Thymus (tissue), 11 donors: ENCODE measurements around the gene TTC7B. TPM values are rescaled to one million over a fixed set of nuclear protein-coding genes. Genes with fewer than 3 reads are reported as not detected.

Source experiments
- DNase-seq, 9 donors: peaks; one replicate each; pipeline ENCODE4 v3.0.0-alpha.2; 2013; ENCODE audit warnings: low spot score in 9 of 9, low read depth in 6 of 9, missing footprints in 1 of 9
- H3K27ac ChIP-seq, 2 donors: one replicate each; pipeline ENCODE4 v1.5.1; 2013; ENCODE audit warnings: control low read depth in 1 of 2, low read depth in 1 of 2, low read length in 1 of 2, mild to moderate bottlenecking in 1 of 2, moderate library complexity in 1 of 2
- H3K27me3 ChIP-seq, 2 donors: one replicate each; pipeline ENCODE4 v1.5.1; 2013; ENCODE audit warnings: low read length in 1 of 2; ENCODE audit not compliant: control insufficient read depth in 2 of 2, insufficient read depth in 1 of 2
- H3K36me3 ChIP-seq, 2 donors: one replicate each; pipeline ENCODE4 v1.5.1; 2013; ENCODE audit warnings: low read length in 1 of 2, mild to moderate bottlenecking in 1 of 2, moderate library complexity in 1 of 2; ENCODE audit not compliant: control insufficient read depth in 2 of 2, insufficient read depth in 2 of 2
- H3K4me1 ChIP-seq, 2 donors: one replicate each; pipeline ENCODE4 v1.5.1; 2013; ENCODE audit warnings: low read length in 2 of 2; ENCODE audit not compliant: control insufficient read depth in 2 of 2, insufficient read depth in 2 of 2
- H3K4me3 ChIP-seq, 2 donors: one replicate each; pipeline ENCODE4 v1.5.1; 2013; ENCODE audit warnings: low read length in 2 of 2, control low read depth in 1 of 2, mild to moderate bottlenecking in 1 of 2
- H3K9me3 ChIP-seq, 2 donors: one replicate each; pipeline ENCODE4 v1.5.1; 2013; ENCODE audit warnings: low read length in 1 of 2, mild to moderate bottlenecking in 1 of 2; ENCODE audit not compliant: control insufficient read depth in 2 of 2, insufficient read depth in 1 of 2
- WGBS: extraction: QIAGEN DNeasy Blood & Tissue Kit; methylation state at CpG from one replicate; pipeline ENCODE4 v1.1.7; 2013; 5-methylcytosine and 5-hydroxymethylcytosine counted together
- polyA plus RNA-seq: library from polyadenylated mRNA; stranded (reverse); fragments of 200-250 nt; gene quantifications from one replicate; pipeline ENCODE4 v1.2.3, GENCODE V29; 2013
- total RNA-seq: library from RNA; stranded (reverse); fragments of 120-200 nt; gene quantifications from one replicate; pipeline ENCODE4 v1.2.4, GENCODE V29; 2013
- donor health status: healthy.

TTC7B gene
- total and polyA plus RNA-seq, 2 donors: 3.2 to 5.6 TPM

DNA sequence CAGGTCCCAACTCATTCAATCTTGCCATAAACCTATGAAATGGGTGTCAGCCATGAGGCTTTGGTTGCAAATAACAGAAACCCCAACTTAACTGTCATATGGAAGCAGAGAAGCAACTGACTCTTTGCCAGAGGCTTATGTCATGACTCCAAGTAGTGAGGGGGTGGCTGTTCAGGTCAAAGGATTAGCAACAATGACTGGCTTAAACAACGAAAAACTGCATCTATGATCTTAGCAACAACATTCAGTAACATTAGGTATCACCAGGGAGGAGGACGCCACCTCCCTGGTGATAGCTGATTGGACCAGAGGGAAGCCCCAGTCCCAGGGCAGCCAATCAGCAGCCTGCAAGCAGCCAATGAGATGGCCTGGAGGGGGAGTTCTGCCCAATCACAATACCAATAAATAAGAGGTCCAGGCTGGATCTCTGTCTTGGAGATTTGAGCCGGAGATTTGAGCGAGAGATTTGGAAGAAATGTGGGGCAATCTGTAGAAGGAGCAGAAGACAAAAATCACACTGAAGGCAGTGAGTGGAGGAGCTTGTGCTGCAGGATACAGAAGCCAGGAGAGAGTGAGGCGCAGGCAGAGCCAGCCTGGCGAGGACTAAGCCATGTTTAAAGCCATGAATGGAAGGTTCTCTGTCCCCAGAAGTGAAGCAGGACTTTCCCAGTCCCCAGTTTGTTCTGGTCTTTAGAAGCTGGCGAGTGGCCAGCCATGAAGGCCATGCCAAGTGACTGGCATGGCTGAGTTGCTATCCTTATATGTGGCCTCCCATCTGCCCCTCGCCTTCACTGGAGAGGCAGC is 326.1 kb downstream of the TTC7B start:
- no peak for DNase-seq
- Histone ChIP-seq H3K27ac (no peak overlapping the region), H3K4me3 (no peak overlapping the region), H3K36me3 (no peaks in the 10 kb centered on the region), H3K9me3 (no peaks in the 10 kb centered on the region), H3K4me1 (no peaks in the 10 kb centered on the region), H3K27me3 (no peaks in the 10 kb centered on the region)
- 97% methylated on average over 8 of the region's 8 CpGs for WGBS

- Histone ChIP-seq H3K4me3 (no peak overlapping the region), H3K27ac (no peak overlapping the region)
- 97% methylated on average over 4 of the region's 4 CpGs for WGBS
Measured at GRCh38 chr14:90489306-90489705, 326.9 kb downstream of the TTC7B start.

DNA sequence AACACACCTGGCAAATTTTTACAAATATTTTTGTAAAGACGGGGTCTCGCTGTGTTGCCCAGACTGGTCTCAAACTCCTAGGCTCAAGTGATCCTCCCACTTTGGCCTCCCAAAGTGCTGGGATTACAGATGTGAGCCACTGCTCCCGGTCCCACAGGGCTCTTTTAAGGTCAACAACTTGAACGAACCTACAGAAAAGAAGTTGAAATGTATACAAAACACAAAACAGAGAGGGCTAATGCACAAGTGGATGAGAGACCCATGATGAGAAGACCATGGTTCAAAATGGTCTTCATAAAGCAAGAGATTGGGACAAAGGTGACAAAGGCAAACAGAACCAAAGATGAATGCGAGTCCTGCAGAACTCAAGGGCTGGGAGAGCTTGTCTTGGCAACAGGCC is 328.0 kb downstream of the TTC7B start:
- H3K27ac ChIP-seq: no peak overlapping the region
- H3K36me3 ChIP-seq: no peaks in the 10 kb centered on the region
- whole genome bisulfite sequencing: 94% methylated on average over 5 of the region's 5 CpGs
- H3K4me3 ChIP-seq: no peak overlapping the region
- peaks cover 0 to 3% of the 10 kb centered on the region in 2 donors for H3K4me1 ChIP-seq
- peaks cover 0 to 2% of the 10 kb centered on the region in 2 donors for H3K27me3 ChIP-seq
- no peak for DNase-seq
- H3K9me3 ChIP-seq: no peaks in the 10 kb centered on the region

More at GRCh38 chr14:90489306-90489705, 326.9 kb downstream of the TTC7B start:
- H3K36me3 ChIP-seq: no peaks in the 10 kb centered on the region
- H3K4me1 ChIP-seq: no peaks in the 10 kb centered on the region
- no peak for DNase-seq
- no peaks in the 10 kb centered on the region for H3K27me3 ChIP-seq
- no peaks in the 10 kb centered on the region for H3K9me3 ChIP-seq

- Histone ChIP-seq H3K27me3 (peaks cover 0 to 2% of the 10 kb centered on the region in 2 donors), H3K4me3 (no peak overlapping the region), H3K27ac (no peak overlapping the region), H3K4me1 (peaks cover 0 to 3% of the 10 kb centered on the region in 2 donors), H3K36me3 (no peaks in the 10 kb centered on the region), H3K9me3 (no peaks in the 10 kb centered on the region)
- 95% methylated on average over 4 of the region's 4 CpGs for WGBS
- DNase-seq: no peak
Measured at GRCh38 chr14:90487462-90487861, 328.8 kb downstream of the TTC7B start.

DNA sequence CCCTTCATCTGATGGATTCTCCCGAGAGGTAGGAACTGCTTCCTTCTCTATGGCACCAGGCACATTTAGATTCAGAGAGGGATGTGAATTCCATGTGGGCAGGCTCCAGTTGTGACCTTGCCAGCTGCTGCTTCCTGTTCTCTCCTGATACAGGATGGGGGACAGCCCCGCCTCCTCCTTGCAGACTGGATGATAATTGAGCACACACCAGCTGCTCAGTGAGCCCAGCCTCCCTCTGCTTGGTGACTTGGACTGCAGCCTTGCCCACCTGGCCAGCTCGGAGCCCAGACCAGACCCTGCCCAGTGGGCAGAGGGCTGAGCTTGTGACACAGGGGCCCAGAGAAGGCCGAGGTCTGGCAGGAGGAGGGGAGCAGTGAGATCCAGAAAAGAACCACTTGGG is 329.2 kb downstream of the TTC7B start:
- DNase-seq: no peak
- Histone ChIP-seq H3K9me3 (no peaks in the 10 kb centered on the region), H3K27ac (no peak overlapping the region), H3K4me1 (peaks cover 0 to 3% of the 10 kb centered on the region in 2 donors), H3K36me3 (no peaks in the 10 kb centered on the region), H3K4me3 (no peak overlapping the region), H3K27me3 (peaks cover 0 to 2% of the 10 kb centered on the region in 2 donors)
- 69% methylated on average over 4 of the region's 4 CpGs for WGBS

DNA sequence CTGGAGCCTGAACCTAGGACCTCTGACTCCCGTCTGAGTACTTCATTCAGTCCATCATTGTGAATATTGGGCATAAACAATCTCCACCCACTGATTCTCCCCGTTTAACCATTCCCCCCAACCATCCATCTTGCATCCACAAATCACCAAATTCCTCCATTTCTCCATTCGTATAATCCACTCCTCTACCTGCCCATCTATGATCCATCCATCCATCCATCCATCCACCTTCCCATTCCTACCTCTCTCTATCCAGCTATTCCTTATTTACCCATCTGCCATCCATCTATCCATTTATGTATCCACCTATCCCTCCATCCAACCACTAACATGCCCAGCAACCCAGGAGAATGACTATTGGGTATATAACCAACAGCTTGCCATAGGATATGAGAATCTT is 331.9 kb downstream of the TTC7B start:
- Histone ChIP-seq H3K27me3 (peaks cover 0 to 2% of the 10 kb centered on the region in 2 donors), H3K4me3 (no peak overlapping the region), H3K9me3 (no peaks in the 10 kb centered on the region), H3K4me1 (peaks cover 0 to 3% of the 10 kb centered on the region in 2 donors), H3K27ac (no peak overlapping the region), H3K36me3 (no peaks in the 10 kb centered on the region)
- DNase-seq: no peak
- 89% methylated on average over 3 of the region's 3 CpGs for WGBS

DNA sequence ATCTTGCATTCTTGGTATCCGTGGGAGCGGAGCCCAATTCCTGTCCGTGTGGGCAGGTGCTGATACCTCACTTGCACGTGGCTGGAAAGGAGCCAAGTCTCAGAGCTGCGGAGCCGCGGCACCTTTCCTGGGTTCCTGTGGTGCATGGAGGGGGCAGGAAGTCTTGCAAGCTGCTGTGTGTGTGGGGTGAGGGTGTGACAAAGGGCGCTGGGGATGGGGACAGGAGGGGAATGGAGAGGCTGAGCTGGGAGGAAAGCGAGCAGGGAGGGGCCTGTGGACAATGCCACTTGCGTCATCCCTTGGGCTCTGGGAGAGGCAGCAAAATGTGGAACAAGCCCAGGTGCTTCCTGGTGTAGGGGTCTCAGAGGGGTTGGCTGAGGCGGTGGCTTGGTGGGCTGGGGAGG is 332.7 kb downstream of the TTC7B start:
- Histone ChIP-seq H3K9me3 (no peaks in the 10 kb centered on the region), H3K4me1 (peaks cover 0 to 3% of the 10 kb centered on the region in 2 donors), H3K36me3 (no peaks in the 10 kb centered on the region), H3K27me3 (peaks cover 0 to 2% of the 10 kb centered on the region in 2 donors), H3K4me3 (no peak overlapping the region), H3K27ac (no peak overlapping the region)
- peak in 2 of 9 donors; percentile 11 to 19 for DNase-seq
- WGBS: 4% methylated on average over 11 of the region's 11 CpGs

- no peak for DNase-seq
- no peak overlapping the region for H3K27ac ChIP-seq
- peaks cover 0 to 2% of the 10 kb centered on the region in 2 donors for H3K27me3 ChIP-seq
- no peaks in the 10 kb centered on the region for H3K36me3 ChIP-seq
- H3K4me1 ChIP-seq: peaks cover 0 to 3% of the 10 kb centered on the region in 2 donors
- H3K4me3 ChIP-seq: no peak overlapping the region
- no peaks in the 10 kb centered on the region for H3K9me3 ChIP-seq
- WGBS: 84% methylated on average over 2 of the region's 2 CpGs
Measured at GRCh38 chr14:90483117-90483516, 333.1 kb downstream of the TTC7B start.

DNA sequence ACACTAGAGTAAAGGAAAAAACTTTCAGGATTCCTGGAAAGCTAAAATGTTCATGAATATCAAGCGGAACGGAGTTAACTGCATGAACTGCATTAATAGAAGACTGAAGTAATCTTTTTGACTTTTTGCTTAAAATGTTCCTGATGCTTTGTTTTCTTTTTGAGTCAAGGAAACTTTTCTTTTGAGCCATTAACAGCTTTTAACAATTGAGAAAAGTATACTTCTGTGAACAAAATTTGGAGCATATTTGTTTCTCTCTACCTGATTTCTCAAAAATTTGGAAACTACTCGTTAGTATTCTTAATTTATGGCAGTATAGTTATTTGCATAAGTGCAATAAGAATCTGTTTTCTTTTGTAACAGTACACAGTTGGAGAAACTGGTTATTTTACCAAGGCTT is 340.9 kb downstream of the TTC7B start:
- H3K4me3 ChIP-seq: no peak overlapping the region
- DNase-seq: no peak
- H3K4me1 ChIP-seq: no peaks in the 10 kb centered on the region
- H3K9me3 ChIP-seq: peaks cover 0 to 9% of the 10 kb centered on the region in 2 donors
- no peaks in the 10 kb centered on the region for H3K36me3 ChIP-seq
- WGBS: 93% methylated on average over 3 of the region's 3 CpGs
- no peak overlapping the region for H3K27ac ChIP-seq
- H3K27me3 ChIP-seq: no peaks in the 10 kb centered on the region
